Measurements from ENCODE around the gene ZXDC. TPM values are rescaled to one million over a fixed set of nuclear protein-coding genes. Genes with fewer than 3 reads are reported as not detected.

ZXDC gene
- total RNA-seq, 1 donor from 2014 or later: 31.8 TPM

DNA sequence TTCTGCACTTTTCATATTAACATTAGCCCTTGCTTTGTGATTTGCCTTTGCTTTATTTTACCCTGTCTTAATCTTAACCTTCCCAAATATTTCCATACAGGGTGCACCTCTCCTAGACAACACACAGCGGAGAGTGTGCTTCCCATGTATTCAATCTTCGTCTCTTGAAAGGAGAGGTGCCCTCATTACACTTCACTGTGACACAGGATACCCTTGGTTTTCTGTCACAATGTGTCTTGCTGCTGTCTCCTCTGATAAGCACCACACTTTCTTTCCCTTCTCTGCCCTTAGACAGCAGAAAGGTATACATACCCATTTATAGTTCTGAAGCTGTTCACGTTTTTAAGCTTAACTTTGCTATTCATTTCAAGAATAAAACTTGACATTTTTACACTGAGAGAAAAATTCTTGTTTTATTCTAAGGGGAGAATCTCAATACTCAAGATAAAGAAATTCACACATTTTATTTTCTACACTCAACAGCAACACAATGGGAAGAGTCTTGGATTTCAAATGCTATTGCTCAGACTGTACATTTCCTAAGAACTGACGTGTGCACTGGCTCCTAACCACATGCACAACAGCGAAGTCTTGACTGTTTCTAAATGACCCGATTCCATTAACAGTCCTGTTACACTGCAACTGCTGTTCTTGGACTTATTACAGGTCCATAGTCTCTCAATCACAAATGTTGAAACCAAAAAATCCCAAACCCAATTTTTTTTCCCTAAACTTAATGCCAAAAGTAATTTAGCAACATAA lies 21.1 kb downstream of the ZXDC start:
- Mint-ChIP-seq H3K4me3 (ENCODE audit: unreplicated experiment) (no peak overlapping the region), H3K36me3 (ENCODE audit: unreplicated experiment) (peaks cover 45% of the 10 kb centered on the region), H3K9me3 (ENCODE audit: unreplicated experiment) (no peaks in the 10 kb centered on the region), H3K27me3 (ENCODE audit: unreplicated experiment) (no peaks in the 10 kb centered on the region), H3K27ac (ENCODE audit: unreplicated experiment) (no peak overlapping the region), H3K4me1 (ENCODE audit: unreplicated experiment) (peaks cover 2% of the 10 kb centered on the region)
- TF ChIP-seq, protein P1, sequence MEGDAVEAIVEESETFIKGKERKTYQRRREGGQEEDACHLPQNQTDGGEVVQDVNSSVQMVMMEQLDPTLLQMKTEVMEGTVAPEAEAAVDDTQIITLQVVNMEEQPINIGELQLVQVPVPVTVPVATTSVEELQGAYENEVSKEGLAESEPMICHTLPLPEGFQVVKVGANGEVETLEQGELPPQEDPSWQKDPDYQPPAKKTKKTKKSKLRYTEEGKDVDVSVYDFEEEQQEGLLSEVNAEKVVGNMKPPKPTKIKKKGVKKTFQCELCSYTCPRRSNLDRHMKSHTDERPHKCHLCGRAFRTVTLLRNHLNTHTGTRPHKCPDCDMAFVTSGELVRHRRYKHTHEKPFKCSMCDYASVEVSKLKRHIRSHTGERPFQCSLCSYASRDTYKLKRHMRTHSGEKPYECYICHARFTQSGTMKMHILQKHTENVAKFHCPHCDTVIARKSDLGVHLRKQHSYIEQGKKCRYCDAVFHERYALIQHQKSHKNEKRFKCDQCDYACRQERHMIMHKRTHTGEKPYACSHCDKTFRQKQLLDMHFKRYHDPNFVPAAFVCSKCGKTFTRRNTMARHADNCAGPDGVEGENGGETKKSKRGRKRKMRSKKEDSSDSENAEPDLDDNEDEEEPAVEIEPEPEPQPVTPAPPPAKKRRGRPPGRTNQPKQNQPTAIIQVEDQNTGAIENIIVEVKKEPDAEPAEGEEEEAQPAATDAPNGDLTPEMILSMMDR (IDR thresholded peaks at IDR 0.05): no peak
- DNase-seq (ENCODE audit: extremely low spot score, unreplicated experiment): no peak

DNA sequence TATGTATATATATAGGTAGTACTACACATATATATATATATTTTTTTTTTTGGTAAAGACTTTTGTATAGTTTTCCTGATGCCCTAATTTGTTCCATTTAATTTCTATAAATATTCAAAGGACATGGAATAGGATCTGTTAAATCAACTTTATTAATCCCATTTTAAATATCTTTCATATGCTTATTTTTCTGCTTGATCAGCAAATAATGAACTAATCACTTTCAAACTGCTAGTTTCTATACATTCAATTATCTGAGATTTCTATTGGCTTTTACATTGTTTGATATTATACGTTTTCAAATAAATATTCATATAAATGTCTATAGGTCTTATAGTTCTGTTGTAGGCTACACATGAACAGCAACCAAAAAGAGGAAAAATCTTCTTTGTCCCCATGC lies 21.7 kb downstream of the ZXDC start:
- H3K36me3 Mint-ChIP-seq (ENCODE audit: unreplicated experiment): peaks cover 45% of the 10 kb centered on the region
- H3K4me1 Mint-ChIP-seq (ENCODE audit: unreplicated experiment): peaks cover 2% of the 10 kb centered on the region
- H3K4me3 Mint-ChIP-seq (ENCODE audit: unreplicated experiment): no peak overlapping the region
- TF ChIP-seq, protein P1 (IDR thresholded peaks at IDR 0.05): no peak
- no peak overlapping the region for H3K27ac Mint-ChIP-seq (ENCODE audit: unreplicated experiment)
- DNase-seq (ENCODE audit: extremely low spot score, unreplicated experiment): no peak
- no peaks in the 10 kb centered on the region for H3K9me3 Mint-ChIP-seq (ENCODE audit: unreplicated experiment)
- no peaks in the 10 kb centered on the region for H3K27me3 Mint-ChIP-seq (ENCODE audit: unreplicated experiment)

DNA sequence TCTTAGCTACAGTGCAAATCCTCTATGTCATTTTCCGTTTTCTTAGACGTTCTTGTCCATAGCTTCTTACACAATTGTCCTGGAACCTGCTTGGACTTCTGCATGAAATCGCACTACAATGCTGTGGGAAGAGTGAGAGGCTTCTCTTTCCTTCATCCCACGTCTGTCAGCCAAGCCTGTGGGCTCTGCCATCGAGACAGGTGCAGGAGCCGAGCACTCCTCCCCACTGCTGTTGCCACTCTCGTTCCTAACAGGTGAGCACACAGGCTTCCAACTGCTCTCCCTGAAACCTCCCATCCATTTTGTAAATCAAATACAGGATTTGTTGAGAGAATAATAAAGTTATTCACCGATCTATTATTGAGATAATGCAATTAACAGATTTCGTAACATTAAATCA lies 23.5 kb downstream of the ZXDC start:
- TF ChIP-seq, protein P1 (IDR thresholded peaks at IDR 0.05): no peak
- Mint-ChIP-seq H3K4me3 (ENCODE audit: unreplicated experiment) (no peak overlapping the region), H3K4me1 (ENCODE audit: unreplicated experiment) (peaks cover 2% of the 10 kb centered on the region), H3K27ac (ENCODE audit: unreplicated experiment) (no peak overlapping the region), H3K36me3 (ENCODE audit: unreplicated experiment) (peaks cover 35% of the 10 kb centered on the region), H3K27me3 (ENCODE audit: unreplicated experiment) (no peaks in the 10 kb centered on the region), H3K9me3 (ENCODE audit: unreplicated experiment) (no peaks in the 10 kb centered on the region)
- DNase-seq (ENCODE audit: extremely low spot score, unreplicated experiment): peak; percentile 36

DNA sequence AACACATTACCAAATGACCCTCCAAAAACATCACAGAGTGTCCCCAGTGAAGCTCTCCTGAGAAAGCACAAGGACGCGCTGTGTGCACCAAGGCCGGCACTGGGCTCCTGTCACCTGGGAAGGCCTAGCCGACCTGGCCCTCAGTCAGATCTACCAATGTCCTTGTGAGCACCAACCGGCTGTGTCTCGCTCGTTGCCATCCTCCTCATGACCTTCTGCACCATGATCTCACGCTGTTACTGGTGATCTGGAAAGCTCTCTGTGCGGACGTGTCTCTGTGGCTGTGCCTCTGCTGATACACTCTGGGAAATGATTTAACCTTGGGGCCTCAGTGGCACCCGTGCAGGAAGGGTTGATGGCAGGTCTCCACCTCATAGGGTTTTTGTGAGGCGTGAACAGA lies 24.2 kb downstream of the ZXDC start:
- Mint-ChIP-seq H3K27me3 (ENCODE audit: unreplicated experiment) (no peaks in the 10 kb centered on the region), H3K27ac (ENCODE audit: unreplicated experiment) (no peak overlapping the region), H3K4me3 (ENCODE audit: unreplicated experiment) (no peak overlapping the region), H3K36me3 (ENCODE audit: unreplicated experiment) (peaks cover 33% of the 10 kb centered on the region), H3K4me1 (ENCODE audit: unreplicated experiment) (peaks cover 5% of the 10 kb centered on the region), H3K9me3 (ENCODE audit: unreplicated experiment) (no peaks in the 10 kb centered on the region)
- DNase-seq (ENCODE audit: extremely low spot score, unreplicated experiment): peak; percentile 70
- TF ChIP-seq, protein P1 (IDR thresholded peaks at IDR 0.05): no peak

DNA sequence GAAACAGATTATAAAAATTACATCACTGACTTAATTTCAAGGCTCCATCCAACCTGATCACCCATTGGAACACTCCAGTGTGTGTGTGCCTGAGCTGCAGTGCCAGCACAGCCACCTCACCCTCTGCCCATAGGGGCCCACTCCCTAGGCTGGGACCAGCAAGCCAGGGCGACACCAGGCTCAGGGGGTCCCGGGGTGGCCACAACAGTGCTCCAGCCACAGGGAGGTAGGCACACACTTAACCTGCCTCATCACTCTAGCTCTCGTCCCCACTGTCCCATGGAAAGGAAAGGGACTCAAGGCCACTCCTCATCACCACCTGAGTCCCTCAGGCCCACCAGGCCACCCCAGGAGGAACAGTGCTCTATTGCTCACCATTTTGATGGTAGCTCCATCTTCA lies 24.9 kb downstream of the ZXDC start:
- Mint-ChIP-seq H3K4me3 (ENCODE audit: unreplicated experiment) (no peak overlapping the region), H3K4me1 (ENCODE audit: unreplicated experiment) (peaks cover 3% of the 10 kb centered on the region), H3K27me3 (ENCODE audit: unreplicated experiment) (no peaks in the 10 kb centered on the region), H3K9me3 (ENCODE audit: unreplicated experiment) (no peaks in the 10 kb centered on the region), H3K27ac (ENCODE audit: unreplicated experiment) (no peak overlapping the region), H3K36me3 (ENCODE audit: unreplicated experiment) (peaks cover 32% of the 10 kb centered on the region)
- TF ChIP-seq, protein P1 (IDR thresholded peaks at IDR 0.05): no peak
- DNase-seq (ENCODE audit: extremely low spot score, unreplicated experiment): peak; percentile 68

Measured in osteocyte (in vitro differentiated cells).